ENCODE measurements around the gene BTBD2. TPM values are rescaled to one million over a fixed set of nuclear protein-coding genes. Genes with fewer than 3 reads are reported as not detected.

Gene BTBD2
- total RNA-seq, 1 experiment from 2014 or later = 36.4 TPM

- peak; percentile 87 for DNase-seq
- Histone ChIP-seq H3K27me3 (no peaks in the 10 kb centered on the region), H3K36me3 (no peaks in the 10 kb centered on the region), H3K9me3 (no peaks in the 10 kb centered on the region), H3K4me3 (no peak overlapping the region)
Observed at GRCh38 chr19:2053601-2054389, 38.3 kb upstream of the BTBD2 start.

GRCh38 chr19:2051773-2052704, 36.5 kb upstream of the BTBD2 start:
- Histone ChIP-seq H3K9me3 (no peaks in the 10 kb centered on the region), H3K27me3 (no peaks in the 10 kb centered on the region), H3K36me3 (no peaks in the 10 kb centered on the region), H3K4me3 (no peak overlapping the region)
- DNase-seq = peak; percentile 74

GRCh38 chr19:2050991-2051772, 35.7 kb upstream of the BTBD2 start, which contains the start of gene MKNK2:
Gene MKNK2, minus strand, starts transcription at chr19:2051244. Its CDS starts 393 bp downstream, at chr19:2050851.
- H3K36me3 ChIP-seq = no peaks in the 10 kb centered on the region
- H3K4me3 ChIP-seq = peak within 1 kb of the TSS; percentile 56
- no peaks in the 10 kb centered on the region for H3K9me3 ChIP-seq
- peak; percentile 71 for DNase-seq
- H3K27me3 ChIP-seq = no peaks in the 10 kb centered on the region

- Histone ChIP-seq H3K36me3 (no peaks in the 10 kb centered on the region), H3K27me3 (no peaks in the 10 kb centered on the region), H3K4me3 (peak overlapping the region; percentile 56), H3K9me3 (no peaks in the 10 kb centered on the region)
- no peak for DNase-seq
Observed at GRCh38 chr19:2050349-2050990, 35.0 kb upstream of the BTBD2 start.

GRCh38 chr19:2049741-2050348, 34.3 kb upstream of the BTBD2 start:
- DNase-seq = peak; percentile 61
- no peaks in the 10 kb centered on the region for H3K9me3 ChIP-seq
- peak overlapping the region; percentile 56 for H3K4me3 ChIP-seq
- no peaks in the 10 kb centered on the region for H3K27me3 ChIP-seq
- no peaks in the 10 kb centered on the region for H3K36me3 ChIP-seq

GRCh38 chr19:2048959-2049740, 33.6 kb upstream of the BTBD2 start:
- DNase-seq = no peak
- Histone ChIP-seq H3K4me3 (peak overlapping the region; percentile 56), H3K9me3 (no peaks in the 10 kb centered on the region), H3K36me3 (no peaks in the 10 kb centered on the region), H3K27me3 (no peaks in the 10 kb centered on the region)

- Histone ChIP-seq H3K4me3 (no peak overlapping the region), H3K9me3 (no peaks in the 10 kb centered on the region), H3K27me3 (no peaks in the 10 kb centered on the region), H3K36me3 (no peaks in the 10 kb centered on the region)
- DNase-seq = no peak
Observed at GRCh38 chr19:2048104-2048958, 32.8 kb upstream of the BTBD2 start.

GRCh38 chr19:2047449-2048103, 32.1 kb upstream of the BTBD2 start:
- Histone ChIP-seq H3K27me3 (no peaks in the 10 kb centered on the region), H3K9me3 (no peaks in the 10 kb centered on the region), H3K4me3 (no peak overlapping the region), H3K36me3 (no peaks in the 10 kb centered on the region; the same call in 1 of the 2 replicates)
- peak; percentile 47 for DNase-seq

GRCh38 chr19:2047076-2047448, 31.5 kb upstream of the BTBD2 start:
- H3K27me3 ChIP-seq = no peaks in the 10 kb centered on the region
- no peaks in the 10 kb centered on the region; the same call in 1 of the 2 replicates for H3K36me3 ChIP-seq
- no peaks in the 10 kb centered on the region for H3K9me3 ChIP-seq
- no peak overlapping the region for H3K4me3 ChIP-seq
- DNase-seq = no peak

GRCh38 chr19:2046046-2046907, 30.8 kb upstream of the BTBD2 start:
- Histone ChIP-seq H3K4me3 (no peak overlapping the region), H3K9me3 (no peaks in the 10 kb centered on the region), H3K36me3 (no peaks in the 10 kb centered on the region; the same call in 1 of the 2 replicates), H3K27me3 (no peaks in the 10 kb centered on the region)
- no peak for DNase-seq

GRCh38 chr19:2045501-2046045, 30.1 kb upstream of the BTBD2 start:
- no peak overlapping the region for H3K4me3 ChIP-seq
- H3K27me3 ChIP-seq = no peaks in the 10 kb centered on the region
- H3K36me3 ChIP-seq = no peaks in the 10 kb centered on the region; the same call in 1 of the 2 replicates
- H3K9me3 ChIP-seq = no peaks in the 10 kb centered on the region
- no peak for DNase-seq

GRCh38 chr19:2044709-2045500, 29.4 kb upstream of the BTBD2 start:
- H3K27me3 ChIP-seq = no peaks in the 10 kb centered on the region
- DNase-seq = no peak
- no peak overlapping the region for H3K4me3 ChIP-seq
- no peaks in the 10 kb centered on the region; the same call in 1 of the 2 replicates for H3K36me3 ChIP-seq
- H3K9me3 ChIP-seq = no peaks in the 10 kb centered on the region
